Panc1 (cell line): ENCODE measurements around the gene NT5DC2. TPM values are rescaled to one million over a fixed set of nuclear protein-coding genes. Genes with fewer than 3 reads are reported as not detected.

Source experiments
- ATAC-seq: fragments of 200-7000 bp; cut with Tn5 transposase; 2 replicates; pipeline ENCODE4 v1.9.1; 2020; ENCODE audit warnings: mild to moderate bottlenecking, moderate library complexity
- BruUV-seq: library from RNA; stranded (reverse); fragments of 400-500 nt; replicated peaks from 2 replicates; lab custom pipeline; 2021; lab: Mats Ljungman, UMichigan
- CTCF ChIA-PET: fragments of 300-600 bp; sonication (Branson Sonifier 250); formaldehyde crosslinking; loops from one replicate; lab custom pipeline; 2022; ENCODE audit warnings: antibody characterized with exemption; lab: Charles Lee
- POLR2A ChIA-PET: fragments of 300-600 bp; sonication (Branson Sonifier 250); formaldehyde crosslinking; loops from one replicate; lab custom pipeline; 2022; ENCODE audit warnings: antibody characterized with exemption; lab: Charles Lee
- DNase-seq: peaks from one replicate; pipeline ENCODE4 v3.0.0-alpha.2; 2010; ENCODE audit warnings: low read depth, low spot score
- H3K27ac ChIP-seq: 2 replicates; pipeline ENCODE4 v1.5.1; 2011; ENCODE audit warnings: mild to moderate bottlenecking, low read length, inconsistent platforms
- H3K27me3 ChIP-seq: fragments of 200-500 bp; sonication (Bioruptor generic); 2 replicates; pipeline ENCODE4 v1.6.0; 2014; ENCODE audit warnings: low read length, inconsistent platforms; ENCODE audit not compliant: control insufficient read depth, insufficient read depth
- H3K36me3 ChIP-seq: fragments of 200-500 bp; sonication (Bioruptor generic); 2 replicates; pipeline ENCODE4 v1.5.1; 2014; ENCODE audit warnings: inconsistent platforms, mild to moderate bottlenecking, low read length, moderate library complexity; ENCODE audit not compliant: control insufficient read depth, insufficient read depth
- H3K4me1 ChIP-seq: 2 replicates; pipeline ENCODE4 v1.5.1; 2011; ENCODE audit warnings: inconsistent platforms, mild to moderate bottlenecking, low read length, moderate library complexity; ENCODE audit not compliant: control insufficient read depth, insufficient read depth
- H3K4me3 ChIP-seq, 2 experiments: 2 replicates each; pipeline ENCODE4 v1.5.1; 2011 to 2012; ENCODE audit warnings: low read depth in 2 of 2, low read length in 2 of 2, mild to moderate bottlenecking in 2 of 2, inconsistent platforms in 1 of 2, moderate library complexity in 1 of 2
- H3K9me3 ChIP-seq: fragments of 200-500 bp; sonication (Bioruptor generic); 2 replicates; pipeline ENCODE4 v1.5.1; 2014; ENCODE audit warnings: low read depth, mild to moderate bottlenecking, inconsistent platforms, low read length, moderate library complexity; ENCODE audit not compliant: control insufficient read depth, insufficient read depth
- POLR2AphosphoS5 ChIP-seq: IDR thresholded peaks from 2 replicates; pipeline ENCODE4 v1.6.1; 2012; ENCODE audit warnings: mild to moderate bottlenecking, low read depth, low read length, moderate library complexity
- REST ChIP-seq, 2 experiments: IDR thresholded peaks; 2 replicates each; pipeline ENCODE4 v1.6.1; 2011 to 2012; ENCODE audit warnings: low read depth in 2 of 2, control low read depth in 1 of 2, low read length in 1 of 2, mild to moderate bottlenecking in 1 of 2, moderate library complexity in 1 of 2; ENCODE audit not compliant: insufficient read depth in 1 of 2
- SIN3A ChIP-seq: IDR thresholded peaks from 2 replicates; pipeline ENCODE4 v1.6.1; 2012; ENCODE audit warnings: low read depth, mild to moderate bottlenecking, low read length, moderate library complexity, borderline replicate concordance; ENCODE audit not compliant: insufficient read depth
- TCF7L2 ChIP-seq: IDR thresholded peaks from 2 replicates; pipeline ENCODE4 v1.6.1; 2011; ENCODE audit warnings: mild to moderate bottlenecking, low read depth, low read length, inconsistent platforms
- in situ Hi-C: cut with HindIII; loops from 2 replicates; pipeline ENCODE4 v1.10.0; 2016; ENCODE audit warnings: low sequenced_read_pairs, low pct_unique_long_range_greater_than_20kb
- intact Hi-C: fragments of 100-400 bp; cut with micrococcal nuclease; formaldehyde crosslinking; loops from one replicate; pipeline ENCODE4 v1.10.0; 2022; ENCODE audit not compliant: unreplicated experiment
- total RNA-seq: library from RNA; stranded (reverse); gene quantifications from one replicate; pipeline ENCODE4 v1.2.1, GENCODE V29; 2021; ENCODE audit not compliant: unreplicated experiment
- TF ChIP-seq, protein P1 (sequence below): fragments of 450-650 bp; IDR thresholded peaks from 2 replicates; pipeline ENCODE4 v1.5.1; 2017; ENCODE audit warnings: mild to moderate bottlenecking

The NT5DC2 gene
- total RNA-seq, 1 experiment from 2014 or later, result 137 TPM

DNA sequence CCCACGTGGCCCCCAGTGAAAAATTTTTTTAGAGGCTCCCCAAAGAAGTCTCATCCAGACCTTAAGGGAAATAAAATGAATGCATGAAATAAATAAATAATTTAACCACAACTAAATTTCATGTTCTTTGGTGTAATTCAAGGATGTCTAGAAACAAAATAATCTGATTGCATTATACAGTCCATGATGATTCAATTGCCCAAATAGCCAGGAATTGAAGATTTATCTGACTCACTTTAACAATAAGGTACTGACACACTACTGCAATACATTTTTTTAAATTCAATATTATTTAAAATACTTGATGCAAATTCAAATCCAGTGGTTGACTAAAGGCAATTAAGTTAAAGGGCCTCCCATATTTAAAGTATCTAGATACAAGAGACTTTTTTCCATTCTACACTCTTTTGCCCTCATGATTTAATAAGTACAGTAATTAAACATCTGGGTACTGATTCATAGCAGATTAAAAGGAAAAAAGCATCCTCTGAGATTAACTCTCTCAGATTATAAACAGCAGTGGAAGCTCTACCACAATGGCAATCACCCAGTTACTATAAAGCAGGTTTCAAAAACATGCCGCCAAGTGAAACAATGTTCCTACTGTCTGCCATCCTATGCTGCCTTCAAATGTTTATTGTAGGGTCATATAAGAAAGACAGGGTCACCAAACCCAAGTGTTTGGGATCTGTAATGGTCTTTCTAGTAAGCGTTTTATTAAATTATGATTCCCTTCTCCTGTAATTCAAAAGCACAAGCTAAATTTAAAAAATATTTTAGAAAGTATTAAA is 12.6 kb upstream of the NT5DC2 start:
- Histone ChIP-seq H3K9me3 (no peaks in the 10 kb centered on the region), H3K4me3 (no peak overlapping the region), H3K4me1 (no peaks in the 10 kb centered on the region), H3K36me3 (peaks cover 8% of the 10 kb centered on the region; the same call in 1 of the 2 replicates), H3K27me3 (no peaks in the 10 kb centered on the region), H3K27ac (no peak overlapping the region)
- ChIA-PET CTCF (no interaction called here), POLR2A (no interaction called here)
- DNase-seq (no peak), ATAC-seq (no peak)
- TF ChIP-seq TCF7L2 (no peak), SIN3A (no peak), POLR2AphosphoS5 (no peak), REST (IDR thresholded peaks at IDR 0.05; ENCODE audit: insufficient read depth in 1 of 2, low read depth in 2 of 2, low read length in 1 of 2) (no peak)
- TF ChIP-seq, protein P1, sequence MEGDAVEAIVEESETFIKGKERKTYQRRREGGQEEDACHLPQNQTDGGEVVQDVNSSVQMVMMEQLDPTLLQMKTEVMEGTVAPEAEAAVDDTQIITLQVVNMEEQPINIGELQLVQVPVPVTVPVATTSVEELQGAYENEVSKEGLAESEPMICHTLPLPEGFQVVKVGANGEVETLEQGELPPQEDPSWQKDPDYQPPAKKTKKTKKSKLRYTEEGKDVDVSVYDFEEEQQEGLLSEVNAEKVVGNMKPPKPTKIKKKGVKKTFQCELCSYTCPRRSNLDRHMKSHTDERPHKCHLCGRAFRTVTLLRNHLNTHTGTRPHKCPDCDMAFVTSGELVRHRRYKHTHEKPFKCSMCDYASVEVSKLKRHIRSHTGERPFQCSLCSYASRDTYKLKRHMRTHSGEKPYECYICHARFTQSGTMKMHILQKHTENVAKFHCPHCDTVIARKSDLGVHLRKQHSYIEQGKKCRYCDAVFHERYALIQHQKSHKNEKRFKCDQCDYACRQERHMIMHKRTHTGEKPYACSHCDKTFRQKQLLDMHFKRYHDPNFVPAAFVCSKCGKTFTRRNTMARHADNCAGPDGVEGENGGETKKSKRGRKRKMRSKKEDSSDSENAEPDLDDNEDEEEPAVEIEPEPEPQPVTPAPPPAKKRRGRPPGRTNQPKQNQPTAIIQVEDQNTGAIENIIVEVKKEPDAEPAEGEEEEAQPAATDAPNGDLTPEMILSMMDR, result no peak
- in situ Hi-C loops, result no loop called here
- intact Hi-C loops, result no loop called here
- TSS peak; percentile 70 for BruUV-seq

DNA sequence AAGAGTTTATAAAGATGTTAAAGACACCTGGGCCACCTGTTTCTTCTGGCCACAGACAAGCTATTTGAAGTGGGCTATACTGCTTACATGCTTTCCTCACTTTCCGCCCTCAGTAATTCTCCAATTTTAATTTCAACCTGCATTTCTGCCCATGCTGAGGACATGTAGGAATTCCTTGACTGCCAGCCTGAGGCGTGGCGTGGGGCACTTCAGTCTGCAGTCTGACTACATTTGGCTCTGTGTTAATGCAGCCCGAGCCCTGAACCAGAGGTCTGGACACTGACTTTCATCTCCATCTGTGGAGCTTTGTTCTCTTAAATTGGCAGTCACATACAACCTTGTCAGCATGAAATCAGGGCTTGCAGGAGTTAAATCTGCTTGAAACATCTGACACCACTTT is 11.3 kb upstream of the NT5DC2 start:
- CTCF ChIA-PET, result no interaction called here
- H3K36me3 ChIP-seq, result peaks cover 8% of the 10 kb centered on the region; the same call in 1 of the 2 replicates
- in situ Hi-C loops, result no loop called here

More for the DNA sequence above, 11.3 kb upstream of the NT5DC2 start:
- no peaks in the 10 kb centered on the region for H3K4me1 ChIP-seq
- intact Hi-C loops, result no loop called here
- no peak overlapping the region for H3K27ac ChIP-seq
- no peak overlapping the region for H3K4me3 ChIP-seq
- POLR2A ChIA-PET, result no interaction called here
- TF ChIP-seq SIN3A, result no peak
- TF ChIP-seq TCF7L2, result no peak
- TF ChIP-seq POLR2AphosphoS5, result no peak
- TF ChIP-seq REST (IDR thresholded peaks at IDR 0.05; ENCODE audit: insufficient read depth in 1 of 2, low read depth in 2 of 2, low read length in 1 of 2), result no peak
- TF ChIP-seq, protein P1, result no peak
- H3K27me3 ChIP-seq, result no peaks in the 10 kb centered on the region
- ATAC-seq, result no peak
- H3K9me3 ChIP-seq, result no peaks in the 10 kb centered on the region
- BruUV-seq, result no TSS peak
- DNase-seq, result no peak
